Heart left ventricle (tissue), 16 donors: ENCODE results near the gene PLXNA1. TPM values are rescaled to one million over a fixed set of nuclear protein-coding genes. Genes with fewer than 3 reads are reported as not detected.

Experiments used
- ATAC-seq, 4 donors: fragments of 200-7000 bp; cut with Tn5 transposase; one replicate each; pipeline ENCODE4 v1.9.1; 2020 to 2022; ENCODE audit warnings: moderate library complexity in 4 of 4, mild to moderate bottlenecking in 3 of 4, moderate number of reproducible peaks in 1 of 4
- DNase-seq, 5 donors: peaks; one replicate each; pipeline ENCODE4 v3.0.0-alpha.2; 2020
- H3K27ac ChIP-seq, 12 donors: fragments of 200-600 bp; sonication (generic) in 4 of 12; one replicate each; pipeline versions ENCODE4 v1.5.0 to v1.8.0; 2016 to 2022; ENCODE audit warnings: mild to moderate bottlenecking in 2 of 12
- H3K27me3 ChIP-seq, 9 donors: fragments of 200-600 bp; sonication (generic) in 2 of 9; one replicate each; pipeline versions ENCODE4 v1.5.1 to v1.8.0; 2016 to 2022; ENCODE audit warnings: mild to moderate bottlenecking in 3 of 9
- H3K36me3 ChIP-seq, 9 donors: fragments of 200-600 bp; sonication (generic) in 2 of 9; one replicate each; pipeline versions ENCODE4 v1.5.0 to v1.8.0; 2018 to 2022; ENCODE audit warnings: mild to moderate bottlenecking in 2 of 9
- H3K4me1 ChIP-seq, 12 donors: fragments of 200-600 bp; sonication (generic) in 4 of 12; one replicate each; pipeline versions ENCODE4 v1.5.0 to v1.8.0; 2016 to 2022; ENCODE audit warnings: mild to moderate bottlenecking in 3 of 12
- H3K4me3 ChIP-seq, 12 donors: fragments of 200-600 bp; sonication (generic) in 4 of 12; one replicate each; pipeline versions ENCODE4 v1.5.0 to v1.8.0; 2017 to 2022; ENCODE audit warnings: mild to moderate bottlenecking in 9 of 12, moderate library complexity in 4 of 12
- H3K9me3 ChIP-seq, 12 donors: fragments of 200-600 bp; sonication (generic) in 4 of 12; one replicate each; pipeline versions ENCODE4 v1.5.0 to v1.8.0; 2016 to 2022; ENCODE audit warnings: mild to moderate bottlenecking in 1 of 12
- CTCF ChIP-seq, 12 donors: fragments of 200-600 bp; sonication (generic) in 4 of 12; IDR thresholded peaks; one replicate each; pipeline versions ENCODE4 v1.5.0 to v1.8.0; 2018 to 2022; ENCODE audit warnings: antibody characterized with exemption in 12 of 12, mild to moderate bottlenecking in 5 of 12
- POLR2A ChIP-seq, 2 donors: fragments of 450-650 bp; IDR thresholded peaks; one replicate each; pipeline ENCODE4 v1.6.1; 2017; ENCODE audit warnings: antibody characterized with exemption in 2 of 2, mild to moderate bottlenecking in 2 of 2, moderate library complexity in 2 of 2
- WGBS, 4 donors: extraction: QIAGEN DNeasy Blood & Tissue Kit in 2 of 4; methylation state at CpG; one replicate each; pipeline versions ENCODE4 v1.1.5 to v1.1.7; 2013 to 2018; 5-methylcytosine and 5-hydroxymethylcytosine counted together
- intact Hi-C, 10 donors: fragments of 100-400 bp; cut with DNase I; formaldehyde crosslinking; loops; one replicate each; pipeline versions ENCODE4 v1.11.1 to v1.14.2; 2022
- polyA plus RNA-seq, 2 donors: library from polyadenylated mRNA; stranded (reverse); fragments of 200-250 nt; gene quantifications; one replicate each; pipeline ENCODE4 v1.2.3, GENCODE V29; 2013
- total RNA-seq, 9 donors: library from RNA; depleted of rRNA in 2 of 9; stranded (reverse); fragments of >200 nt in 2 of 9; fragmentation: NEBNext Ultra II Directional in 3 of 9; extraction: Animal tissue kit (Norgen Biotek cat#: 25700) in 3 of 9; gene quantifications; one replicate each; pipeline versions ENCODE4 v1.1.0 to v1.2.4, GENCODE V29; 2016 to 2023
- donor health status: ischemic (EF 13 %, LVEDD 7.1; RV severe dilation, severe dysfunction).
- donor health status: healthy with polysubstance abuse.
- donor health status: DM: no; HTN: yes; CAD: no.
- donor health status: DM: no; HTN: no; CAD: no.
- donor health status: ischemic (EF 25% LVEDD 6.9; RV normal size, moderate dysfunction).
- donor health status: ischemic (EF 25% LVEDD 5.7; RV mildly dilated, moderate dysfunction).
- donor health status: healthy.
- donor health status: DM: yes; HTN: yes; CAD: no.
- donor health status: ischemic (EF 35%, LVEDD 5.7; RV mildly dilated, moderate dysfunction).
- donor health status: nonischemic (EF 11% LVEDD 7.7; RV severe dilation, severe dysfunction).
- donor health status: DM: yes; HTN: yes; CAD: no.
- donor health status: PGD.
- donor health status: ischemic (EF 29% LVEDD 5.4; RV normal size, mild dysfunction).
- donor health status: nonischemic (EF 23%, LVEDD 6.1; RV moderate dilation, normal function).

The PLXNA1 gene
- total and polyA plus RNA-seq, 11 donors: 14.6 to 38.8 (median 29.6) TPM

GRCh38 chr3:126959136-126959920 is 23.6 kb upstream of the PLXNA1 start:
- intact Hi-C loops: no loop called here
- Histone ChIP-seq H3K4me3 (no peak overlapping the region), H3K4me1 (peaks cover 0 to 25% (median 21%) of the 10 kb centered on the region in 12 donors), H3K27ac (no peak overlapping the region), H3K9me3 (no peaks in the 10 kb centered on the region), H3K27me3 (no peaks in the 10 kb centered on the region), H3K36me3 (no peaks in the 10 kb centered on the region)
- DNase-seq (peak in 2 of 5 donors; percentile 14 to 19), ATAC-seq (no peak)
- 78 to 96% (median 88%) methylated on average over 6 to 10 of the region's 10 CpGs for WGBS, 4 donors
- TF ChIP-seq CTCF (IDR thresholded peaks at IDR 0.05): no peak
- TF ChIP-seq POLR2A (IDR thresholded peaks at IDR 0.05): no peak

GRCh38 chr3:126959921-126960603 is 22.9 kb upstream of the PLXNA1 start:
- intact Hi-C loops: no loop called here

GRCh38 chr3:126960604-126960995 is 22.3 kb upstream of the PLXNA1 start:
- peak overlapping the region in 10 of 12 donors; percentile 44 to 76 (median 66) for H3K27ac ChIP-seq
- peaks cover 0 to 25% (median 21%) of the 10 kb centered on the region in 12 donors for H3K4me1 ChIP-seq
- DNase-seq (peak in 4 of 5 donors; percentile 42 to 78 (median 64)), ATAC-seq (peak; percentile 63 to 86 (median 78))
- WGBS, 4 donors: 65 to 68% (median 66%) methylated on average over 17 of the region's 17 CpGs
- no peak for TF ChIP-seq CTCF (IDR thresholded peaks at IDR 0.05)
- TF ChIP-seq POLR2A (IDR thresholded peaks at IDR 0.05): no peak
- no peaks in the 10 kb centered on the region for H3K27me3 ChIP-seq
- H3K36me3 ChIP-seq: no peaks in the 10 kb centered on the region
- no peaks in the 10 kb centered on the region for H3K9me3 ChIP-seq
- H3K4me3 ChIP-seq: no peak overlapping the region
- intact Hi-C loops: no loop called here

More at GRCh38 chr3:126959921-126960603, 22.9 kb upstream of the PLXNA1 start:
- no peaks in the 10 kb centered on the region for H3K9me3 ChIP-seq
- TF ChIP-seq POLR2A (IDR thresholded peaks at IDR 0.05) (no peak), CTCF (IDR thresholded peaks at IDR 0.05) (peak in 1 of 12 donors; percentile 6)
- 80 to 85% (median 83%) methylated on average over 11 to 17 of the region's 17 CpGs for whole genome bisulfite sequencing, 4 donors
- no peaks in the 10 kb centered on the region for H3K27me3 ChIP-seq
- no peak for ATAC-seq
- peak overlapping the region in 6 of 12 donors; percentile 44 to 76 (median 72) for H3K27ac ChIP-seq
- no peaks in the 10 kb centered on the region for H3K36me3 ChIP-seq
- DNase-seq: peak in 2 of 5 donors; percentile 26 to 27
- H3K4me3 ChIP-seq: no peak overlapping the region
- peaks cover 0 to 25% (median 21%) of the 10 kb centered on the region in 12 donors for H3K4me1 ChIP-seq

- WGBS, 4 donors: 45 to 67% (median 61%) methylated on average over 7 to 8 of the region's 8 CpGs
- H3K27me3 ChIP-seq: no peaks in the 10 kb centered on the region
Measured at GRCh38 chr3:126961191-126961790, 21.6 kb upstream of the PLXNA1 start.

More at GRCh38 chr3:126961191-126961790, 21.6 kb upstream of the PLXNA1 start:
- DNase-seq: peak; percentile 69 to 91 (median 78)
- H3K27ac ChIP-seq: peak overlapping the region in 11 of 12 donors; percentile 24 to 76 (median 66)
- H3K36me3 ChIP-seq: no peaks in the 10 kb centered on the region
- intact Hi-C loops: no loop called here
- peak; percentile 63 to 89 (median 84) for ATAC-seq
- TF ChIP-seq CTCF (IDR thresholded peaks at IDR 0.05) (no peak), POLR2A (IDR thresholded peaks at IDR 0.05) (no peak)
- H3K4me1 ChIP-seq: peaks cover 0 to 25% (median 21%) of the 10 kb centered on the region in 12 donors
- H3K4me3 ChIP-seq: no peak overlapping the region
- no peaks in the 10 kb centered on the region for H3K9me3 ChIP-seq
